GM10266 (cell line): ENCODE results near the gene MIGA2.

Source experiments
- DNase-seq: peaks from one replicate; pipeline ENCODE4 v3.0.0; 2012; ENCODE audit errors: extremely low spot score
- TF ChIP-seq, protein P1 (sequence below): IDR thresholded peaks from 2 replicates; pipeline ENCODE4 v1.5.1; 2012; ENCODE audit warnings: mild to moderate bottlenecking, low read depth; ENCODE audit not compliant: control insufficient read depth, insufficient read depth; ENCODE audit errors: missing control alignments

The MIGA2 gene

DNA sequence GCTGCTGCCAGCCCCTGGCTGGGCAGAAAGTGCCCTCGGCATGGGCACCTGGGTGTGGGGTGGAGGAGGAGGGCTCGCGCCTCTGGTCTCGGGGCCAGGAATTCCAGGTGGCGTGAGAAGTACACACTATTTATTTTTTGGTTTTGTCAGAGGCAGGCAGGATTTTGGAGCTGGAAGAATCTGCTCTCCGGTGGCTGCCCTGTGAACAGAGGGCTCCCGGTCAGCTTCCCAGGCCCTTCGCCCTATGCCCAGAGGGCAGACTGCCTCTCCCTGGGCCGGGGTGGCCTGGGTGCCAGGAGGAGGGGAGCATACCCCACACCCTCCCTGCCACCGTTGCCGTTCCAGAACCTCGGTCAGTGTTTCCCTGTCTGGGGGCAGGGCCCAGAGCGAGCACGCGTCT, 52.8 kb downstream of the MIGA2 start:
- TF ChIP-seq, protein P1, sequence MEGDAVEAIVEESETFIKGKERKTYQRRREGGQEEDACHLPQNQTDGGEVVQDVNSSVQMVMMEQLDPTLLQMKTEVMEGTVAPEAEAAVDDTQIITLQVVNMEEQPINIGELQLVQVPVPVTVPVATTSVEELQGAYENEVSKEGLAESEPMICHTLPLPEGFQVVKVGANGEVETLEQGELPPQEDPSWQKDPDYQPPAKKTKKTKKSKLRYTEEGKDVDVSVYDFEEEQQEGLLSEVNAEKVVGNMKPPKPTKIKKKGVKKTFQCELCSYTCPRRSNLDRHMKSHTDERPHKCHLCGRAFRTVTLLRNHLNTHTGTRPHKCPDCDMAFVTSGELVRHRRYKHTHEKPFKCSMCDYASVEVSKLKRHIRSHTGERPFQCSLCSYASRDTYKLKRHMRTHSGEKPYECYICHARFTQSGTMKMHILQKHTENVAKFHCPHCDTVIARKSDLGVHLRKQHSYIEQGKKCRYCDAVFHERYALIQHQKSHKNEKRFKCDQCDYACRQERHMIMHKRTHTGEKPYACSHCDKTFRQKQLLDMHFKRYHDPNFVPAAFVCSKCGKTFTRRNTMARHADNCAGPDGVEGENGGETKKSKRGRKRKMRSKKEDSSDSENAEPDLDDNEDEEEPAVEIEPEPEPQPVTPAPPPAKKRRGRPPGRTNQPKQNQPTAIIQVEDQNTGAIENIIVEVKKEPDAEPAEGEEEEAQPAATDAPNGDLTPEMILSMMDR, result no peak

DNA sequence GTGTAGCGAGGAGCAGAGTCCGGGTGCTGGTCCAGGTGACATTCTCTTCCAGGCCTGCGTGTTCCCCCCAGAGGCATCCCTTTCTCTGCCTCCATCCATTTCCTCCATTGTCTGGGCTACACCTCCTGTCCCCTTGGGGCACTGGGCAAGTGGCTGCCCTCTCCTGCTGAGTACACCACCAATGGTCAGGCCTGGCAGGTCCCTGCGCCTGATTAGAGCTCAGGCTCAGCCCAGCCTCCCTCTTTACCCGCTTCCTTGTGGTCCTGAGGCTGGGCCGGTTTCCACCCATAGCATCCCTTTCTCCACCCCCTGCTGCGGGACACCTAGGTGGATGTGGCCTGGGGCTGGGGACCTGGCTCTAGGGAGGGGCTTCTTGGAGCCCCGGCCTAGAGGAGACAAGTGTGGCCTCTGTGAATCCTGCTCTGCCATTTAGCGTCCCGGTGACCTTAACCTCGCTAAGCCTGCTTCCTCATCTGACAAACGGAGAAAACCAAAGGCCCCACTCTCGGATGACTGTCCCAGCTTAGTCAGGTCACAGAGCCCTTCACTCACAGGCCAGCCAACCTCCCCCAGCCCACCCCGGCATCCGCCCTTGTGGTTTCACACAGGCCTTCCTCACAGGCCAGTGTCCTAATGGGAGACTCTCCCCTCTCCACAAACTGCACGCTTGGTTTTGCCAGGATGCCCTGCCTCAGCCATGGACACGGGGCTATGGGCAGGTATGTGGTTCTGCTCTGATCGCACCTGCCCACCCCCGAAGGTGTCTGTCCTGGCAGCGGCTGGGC, 57.4 kb downstream of the MIGA2 start:
- TF ChIP-seq, protein P1, result no peak
- DNase-seq, result no peak

More for the DNA sequence above, 52.8 kb downstream of the MIGA2 start:
- no peak for DNase-seq

DNA sequence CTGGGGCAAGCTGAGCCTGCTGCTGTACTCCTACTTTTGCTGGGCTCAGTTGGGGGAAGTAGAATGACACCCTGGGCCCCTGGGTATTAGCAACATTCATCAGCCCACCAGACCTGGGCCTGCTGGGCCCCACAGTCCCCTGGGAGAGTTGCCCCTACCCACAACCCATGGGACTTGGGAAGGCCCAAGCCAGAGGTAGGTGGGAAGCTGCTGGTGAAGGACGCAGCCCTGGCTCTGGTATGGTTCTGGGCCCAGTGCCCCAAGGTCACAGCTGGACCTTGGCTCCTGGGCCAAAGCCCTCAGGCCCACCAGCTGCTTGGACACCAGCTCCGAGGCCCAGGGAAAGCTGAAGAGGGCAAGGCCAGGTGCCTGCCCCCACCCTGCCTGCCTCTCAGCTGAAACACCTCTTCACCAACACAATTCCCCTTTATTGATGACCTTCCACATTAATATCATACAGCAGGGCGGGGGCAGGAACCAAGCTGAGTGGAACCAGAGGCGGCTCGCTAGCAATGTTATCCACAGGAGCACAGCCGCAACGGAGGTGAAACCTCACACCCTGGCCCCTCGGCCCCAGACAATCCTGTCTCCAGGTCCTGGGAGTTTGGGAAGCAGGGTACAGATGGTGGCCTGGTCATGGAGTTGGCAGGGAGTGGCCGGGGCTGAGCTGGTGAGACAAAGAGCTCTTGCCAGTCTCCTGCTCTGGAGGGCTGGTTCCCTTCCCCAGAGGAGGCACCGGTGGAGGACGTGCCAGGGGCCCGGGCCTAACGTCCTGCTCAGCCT, 58.2 kb downstream of the MIGA2 start:
- no peak for DNase-seq
- TF ChIP-seq, protein P1, result no peak

DNA sequence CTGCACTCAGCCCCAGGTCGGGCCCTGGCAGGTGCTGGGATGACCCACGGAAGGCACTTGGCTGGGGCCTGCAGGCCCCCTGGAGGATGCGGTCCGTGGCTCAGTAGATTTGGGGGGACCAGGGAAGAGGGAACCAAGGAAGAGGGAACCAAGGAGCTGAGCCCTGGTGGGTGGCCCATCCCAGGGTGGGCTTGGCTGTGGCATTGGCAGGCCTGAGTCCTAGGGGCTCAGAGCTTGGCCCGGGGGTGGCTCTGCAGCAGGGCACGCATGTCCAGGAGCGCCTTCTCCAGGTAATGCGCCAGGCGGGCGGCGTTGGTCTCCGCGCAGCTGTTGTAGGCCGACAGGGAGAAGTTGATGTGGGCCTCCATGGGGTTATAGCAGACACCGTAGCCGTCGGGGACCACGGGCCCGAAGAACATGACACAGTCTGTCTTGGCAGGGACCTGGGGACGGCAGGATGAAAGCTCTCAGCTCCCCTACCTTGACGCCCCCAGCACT, 58.8 kb downstream of the MIGA2 start:
- TF ChIP-seq, protein P1, result no peak
- DNase-seq, result no peak

DNA sequence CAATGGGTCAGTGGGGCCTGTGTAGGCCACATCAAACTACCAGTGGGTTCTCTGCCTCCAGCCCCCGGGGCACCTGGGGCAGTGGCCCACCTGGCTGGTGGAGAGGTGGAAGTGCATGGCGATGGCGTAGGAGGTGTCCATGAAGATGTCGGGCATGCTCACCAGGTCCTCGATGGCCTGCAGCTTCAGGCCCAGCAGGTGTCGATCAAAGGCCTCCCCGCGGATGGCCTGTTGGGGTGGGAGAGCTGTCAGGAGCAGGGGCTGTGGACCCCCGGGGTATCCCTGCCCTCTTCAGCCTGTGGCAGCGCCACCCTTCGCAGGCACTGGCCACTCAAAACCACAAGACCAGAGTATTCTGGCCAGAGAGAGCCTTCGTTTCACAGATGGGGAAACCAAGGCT, 59.5 kb downstream of the MIGA2 start:
- TF ChIP-seq, protein P1, result no peak
- DNase-seq, result no peak

DNA sequence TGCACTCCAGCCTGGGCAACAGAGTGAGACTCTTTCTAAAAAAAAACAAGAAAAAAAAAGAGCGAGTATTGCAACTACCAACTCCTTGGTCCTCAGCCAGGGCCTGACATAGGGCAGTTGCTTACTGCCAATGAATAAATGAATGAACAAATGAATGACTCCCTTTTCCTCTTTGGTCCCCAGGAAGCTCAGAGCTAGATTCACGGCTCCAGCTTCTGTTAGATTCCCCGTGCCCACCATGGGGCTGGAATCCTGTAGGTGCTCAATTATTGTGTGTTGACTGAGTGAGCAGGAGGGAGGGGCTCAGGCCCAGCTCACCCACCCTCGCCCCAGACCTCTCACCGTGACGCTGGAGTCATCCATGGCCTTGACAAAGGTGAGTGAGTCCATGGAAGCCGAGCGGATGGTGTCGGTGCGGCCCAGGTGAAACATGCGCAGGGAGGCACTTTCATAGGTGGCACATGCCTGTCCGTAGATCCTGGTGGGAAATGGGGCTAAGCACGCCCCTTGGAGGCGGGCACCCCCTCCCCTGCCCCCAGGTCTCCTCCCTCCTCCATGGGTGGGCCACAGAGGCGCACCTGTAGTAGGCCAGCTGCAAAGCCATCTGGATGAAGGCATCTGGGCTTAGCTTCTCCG, 61.4 kb downstream of the MIGA2 start:
- TF ChIP-seq, protein P1, result no peak
- DNase-seq, result no peak
